H1 (cell line): ENCODE data around the gene AQP10. TPM values are rescaled to one million over a fixed set of nuclear protein-coding genes. Genes with fewer than 3 reads are reported as not detected.

Experiments
- CTCF ChIA-PET: fragments of 300-600 bp; sonication (Branson Sonifier 250); formaldehyde crosslinking; loops from one replicate; lab custom pipeline; 2021; ENCODE audit not compliant: partially characterized antibody; lab: Charles Lee
- POLR2A ChIA-PET: fragments of 300-600 bp; sonication (Branson Sonifier 250); formaldehyde crosslinking; loops from one replicate; lab custom pipeline; 2021; ENCODE audit warnings: inconsistent platforms; ENCODE audit not compliant: partially characterized antibody; lab: Charles Lee
- DNase-seq, 2 experiments: peaks; one replicate each; pipeline versions ENCODE4 v3.0.0 to v3.0.0-alpha.2; 2010 to 2022; ENCODE audit warnings: low spot score in 2 of 2, low read depth in 1 of 2, mixed read lengths in 1 of 2
- FAIRE-seq: peaks from 2 replicates; lab custom pipeline; 2011; peaks lifted over from hg19 to GRCh38; lab: Jason Lieb, UNC
- H2AFZ ChIP-seq: 2 replicates; pipeline ENCODE4 v1.8.1; 2012; ENCODE audit warnings: low read length, inconsistent platforms
- H2AK5ac ChIP-seq: 2 replicates; pipeline ENCODE4 v1.6.1; 2013; ENCODE audit warnings: low read depth, low read length
- H2BK120ac ChIP-seq: replicated peaks from 2 replicates; pipeline ENCODE3; 2013; ENCODE audit warnings: low read depth, low read length, inconsistent platforms
- H2BK12ac ChIP-seq: 2 replicates; pipeline ENCODE4 v1.6.1; 2013; ENCODE audit warnings: low read depth, low read length
- H2BK15ac ChIP-seq: 2 replicates; pipeline ENCODE4 v1.6.1; 2013; ENCODE audit warnings: low read length
- H2BK20ac ChIP-seq: 2 replicates; pipeline ENCODE4 v1.6.1; 2013; ENCODE audit warnings: low read length
- H2BK5ac ChIP-seq: 2 replicates; pipeline ENCODE4 v1.6.1; 2013; ENCODE audit warnings: low read depth, low read length
- H3K14ac ChIP-seq: 2 replicates; pipeline ENCODE4 v1.6.1; 2013; ENCODE audit warnings: inconsistent platforms; ENCODE audit not compliant: insufficient read length
- H3K18ac ChIP-seq: 2 replicates; pipeline ENCODE4 v1.6.1; 2013; ENCODE audit warnings: low read length; ENCODE audit errors: extremely low read depth
- H3K23ac ChIP-seq: 2 replicates; pipeline ENCODE4 v1.6.1; 2013; ENCODE audit warnings: inconsistent platforms; ENCODE audit not compliant: insufficient read length
- H3K23me2 ChIP-seq: 2 replicates; pipeline ENCODE4 v1.6.1; 2013; ENCODE audit warnings: low read depth, low read length
- H3K27ac ChIP-seq: 2 replicates; pipeline ENCODE4 v1.6.1; 2011; ENCODE audit warnings: low read depth, low read length, inconsistent platforms
- H3K27me3 ChIP-seq, 4 experiments: replicated peaks in 1 of 4; 1 replicate in 1 of 4; 2 replicates in 3 of 4; pipeline versions ENCODE4 v1.6.1 to v1.8.1; 2011 to 2013; ENCODE audit warnings: low read length in 3 of 4, mild to moderate bottlenecking in 3 of 4, inconsistent platforms in 2 of 4, mixed read lengths in 2 of 4, moderate library complexity in 1 of 4; ENCODE audit not compliant: control insufficient read depth in 3 of 4, insufficient read depth in 3 of 4; ENCODE audit errors: extremely low read depth in 1 of 4
- H3K36me3 ChIP-seq, 4 experiments: 2 replicates each; pipeline versions ENCODE4 v1.6.1 to v1.8.1; 2011 to 2013; ENCODE audit warnings: mild to moderate bottlenecking in 4 of 4, low read length in 3 of 4, moderate library complexity in 2 of 4, control low read depth in 1 of 4, inconsistent platforms in 1 of 4; ENCODE audit not compliant: insufficient read depth in 4 of 4, control insufficient read depth in 2 of 4
- H3K4ac ChIP-seq: replicated peaks from 2 replicates; pipeline ENCODE3; 2013; ENCODE audit warnings: low read length, low read depth, mixed read lengths, inconsistent platforms; ENCODE audit not compliant: insufficient read length
- H3K4me1 ChIP-seq, 4 experiments: replicated peaks in 1 of 4; 1 replicate in 1 of 4; 2 replicates in 3 of 4; pipeline versions ENCODE4 v1.6.1 to v1.8.1; 2011 to 2013; ENCODE audit warnings: low read length in 3 of 4, inconsistent platforms in 2 of 4, mixed read lengths in 1 of 4; ENCODE audit not compliant: insufficient read depth in 4 of 4, control insufficient read depth in 3 of 4
- H3K4me2 ChIP-seq, 2 experiments: 2 replicates each; pipeline versions ENCODE4 v1.6.1 to v1.8.1; 2011 to 2013; ENCODE audit warnings: low read depth in 2 of 2, low read length in 2 of 2, control low read depth in 1 of 2, inconsistent platforms in 1 of 2, mild to moderate bottlenecking in 1 of 2; ENCODE audit not compliant: insufficient read depth in 1 of 2
- H3K4me3 ChIP-seq, 4 experiments: fragments of 200-600, 300-600 bp in 1 of 4; sonication (generic), shearing (Covaris generic), sonication (Bioruptor Twin) in 1 of 4; 2 replicates each; pipeline versions ENCODE4 v1.5.1 to v1.8.1; 2011 to 2016; ENCODE audit warnings: low read length in 4 of 4, low read depth in 3 of 4, control low read depth in 2 of 4, inconsistent platforms in 2 of 4, mild to moderate bottlenecking in 2 of 4, mixed read lengths in 1 of 4, moderate library complexity in 1 of 4; ENCODE audit not compliant: insufficient read depth in 2 of 4; ENCODE audit errors: extremely low read depth in 1 of 4
- H3K56ac ChIP-seq: replicated peaks from 2 replicates; pipeline ENCODE3; 2013; ENCODE audit warnings: low read depth, mild to moderate bottlenecking, mixed read lengths, low read length, inconsistent platforms; ENCODE audit not compliant: insufficient read length
- H3K79me1 ChIP-seq: 2 replicates; pipeline ENCODE4 v1.6.1; 2013; ENCODE audit warnings: low read depth, low read length, control low read depth
- H3K79me2 ChIP-seq, 2 experiments: 2 replicates each; pipeline versions ENCODE4 v1.6.1 to v1.8.1; 2012 to 2013; ENCODE audit warnings: low read length in 2 of 2, mild to moderate bottlenecking in 2 of 2, inconsistent platforms in 1 of 2; ENCODE audit not compliant: insufficient read depth in 2 of 2, control insufficient read depth in 1 of 2
- H3K9ac ChIP-seq, 4 experiments: replicated peaks in 1 of 4; 1 replicate in 1 of 4; 2 replicates in 3 of 4; pipeline versions ENCODE4 v1.6.1 to v1.8.1; 2011 to 2013; ENCODE audit warnings: low read depth in 3 of 4, low read length in 3 of 4, control low read depth in 2 of 4, mild to moderate bottlenecking in 2 of 4, moderate library complexity in 2 of 4, inconsistent platforms in 1 of 4; ENCODE audit errors: extremely low read depth in 1 of 4
- H3K9me3 ChIP-seq, 2 experiments: 2 replicates each; pipeline versions ENCODE4 v1.6.1 to v1.8.1; 2012 to 2013; ENCODE audit warnings: mild to moderate bottlenecking in 2 of 2, moderate library complexity in 2 of 2, control low read depth in 1 of 2, inconsistent platforms in 1 of 2, low read depth in 1 of 2, low read length in 1 of 2, mixed read lengths in 1 of 2; ENCODE audit not compliant: insufficient read depth in 2 of 2
- H4K20me1 ChIP-seq, 2 experiments: replicated peaks in 1 of 2; 2 replicates each; pipeline versions ENCODE3 to v1.8.1; 2011 to 2013; ENCODE audit warnings: inconsistent platforms in 2 of 2, low read length in 2 of 2, mild to moderate bottlenecking in 1 of 2; ENCODE audit not compliant: insufficient read depth in 2 of 2, control insufficient read depth in 1 of 2
- H4K5ac ChIP-seq: 2 replicates; pipeline ENCODE4 v1.6.1; 2013; ENCODE audit warnings: low read length, low read depth, mixed read lengths, inconsistent platforms; ENCODE audit not compliant: insufficient read length
- H4K8ac ChIP-seq: 2 replicates; pipeline ENCODE4 v1.8.0; 2013; ENCODE audit warnings: mild to moderate bottlenecking, moderate library complexity, low read length, inconsistent platforms; ENCODE audit not compliant: insufficient read depth; ENCODE audit errors: extremely low read depth
- H4K91ac ChIP-seq: replicated peaks from 2 replicates; pipeline ENCODE3; 2013; ENCODE audit warnings: low read length, mixed read lengths, inconsistent platforms; ENCODE audit not compliant: insufficient read length
- SP2 ChIP-seq: IDR thresholded peaks from 2 replicates; pipeline ENCODE4 v1.6.1; 2012; ENCODE audit warnings: mild to moderate bottlenecking, low read length, inconsistent platforms
- TAF7 ChIP-seq: optimal IDR thresholded peaks from 2 replicates; pipeline ENCODE3; 2011; ENCODE audit warnings: low read depth, mild to moderate bottlenecking, inconsistent platforms, low read length, moderate library complexity, borderline replicate concordance
- YY1 ChIP-seq: IDR thresholded peaks from 2 replicates; pipeline ENCODE4 v1.6.1; 2011; ENCODE audit warnings: low read depth, mild to moderate bottlenecking, low read length
- WGBS, 2 experiments: shearing (Covaris generic) in 1 of 2; methylation state at CpG; one replicate each; pipeline versions ENCODE4 v1.1.6 to v1.1.7; 2013 to 2015; ENCODE audit warnings: low lambda C conversion rate in 2 of 2, mixed read lengths in 2 of 2, inconsistent platforms in 1 of 2, low coverage in 1 of 2, missing lambda C conversion rate in 1 of 2; ENCODE audit not compliant: insufficient replicate concordance in 2 of 2, insufficient coverage in 1 of 2, insufficient read length in 1 of 2; ENCODE audit errors: extremely low coverage in 1 of 2, missing lambda C conversion rate in 1 of 2; 5-methylcytosine and 5-hydroxymethylcytosine counted together
- polyA plus RNA-seq, 7 experiments: library from polyadenylated mRNA; depleted of rRNA in 3 of 7; stranded (reverse) in 5 of 7; unstranded in 2 of 7; fragments of >200 nt in 5 of 7; fragments of 200-250 nt in 2 of 7; gene quantifications; 1 replicate in 5 of 7; 2 replicates in 1 of 7; 4 replicates in 1 of 7; pipeline versions ENCODE4 v1.2.1 to v1.2.3, GENCODE V29; 2011 to 2013; ENCODE audit warnings: missing spikeins in 2 of 7, mixed read lengths in 2 of 7
- total RNA-seq: library from RNA; stranded (reverse); fragmentation: NEBNext Ultra II Directional; extraction: Animal tissue kit (Norgen Biotek cat#: 25700); gene quantifications from 2 replicates; pipeline ENCODE4 v1.2.1, GENCODE V29; 2021

The AQP10 gene
- total and polyA plus RNA-seq, 2 of the 8 experiments (the other 6 are each of a cell fraction or from before 2014, with no cell fraction given), result not detected

DNA sequence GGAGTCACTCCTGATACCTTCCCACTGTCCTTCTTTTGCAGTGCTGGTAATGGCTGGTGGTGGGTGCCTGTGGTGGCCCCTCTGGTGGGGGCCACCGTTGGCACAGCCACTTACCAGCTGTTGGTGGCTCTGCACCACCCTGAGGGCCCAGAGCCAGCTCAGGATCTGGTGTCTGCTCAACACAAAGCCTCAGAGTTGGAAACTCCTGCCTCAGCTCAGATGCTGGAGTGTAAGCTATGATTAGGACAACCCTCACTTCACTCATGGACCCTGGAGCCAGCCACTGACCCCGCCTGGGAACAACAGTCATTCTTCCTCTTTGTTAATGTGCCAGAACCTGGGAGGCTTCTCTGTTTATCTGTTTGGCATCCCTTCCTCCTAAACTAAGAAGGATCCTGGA is 3.3 kb downstream of the AQP10 start:
- H4K8ac ChIP-seq, result no peak overlapping the region
- no peaks in the 10 kb centered on the region for H3K36me3 ChIP-seq
- H2AK5ac ChIP-seq, result peak overlapping the region; percentile 11; the same call in 1 of the 2 replicates
- FAIRE-seq, result no peak
- H3K56ac ChIP-seq, result no peak overlapping the region
- no peak overlapping the region for H3K27ac ChIP-seq
- no peaks in the 10 kb centered on the region for H3K9me3 ChIP-seq
- no peak overlapping the region for H2BK20ac ChIP-seq
- H3K27me3 ChIP-seq, result no peaks in the 10 kb centered on the region
- no peak for TF ChIP-seq SP2
- TF ChIP-seq YY1, result no peak
- no peak for TF ChIP-seq TAF7
- 86% methylated on average over 2 of the region's 2 CpGs; no CpG with 5 or more reads in 1 of the 2 experiments for WGBS, 2 experiments
- no peak overlapping the region for H3K14ac ChIP-seq
- no peak overlapping the region for H3K4ac ChIP-seq
- DNase-seq, result no peak
- ChIA-PET POLR2A (interaction anchor here (0.6 to 2.9 kb wide), 7 partner anchors 10 to 334 kb away, joined by 3 to 11 read pairs (median 5); partner anchors contain the start of genes HAX1, RPS27 and UBAP2L), CTCF (interaction anchor here (0.6 to 21.7 kb wide), 16 partner anchors 11 to 251 kb away, joined by 3 to 507 read pairs (median 3); partner anchors contain the start of genes HAX1 and TPM3)
- no peak overlapping the region for H2BK120ac ChIP-seq
- H3K23me2 ChIP-seq, result peaks cover 22% of the 10 kb centered on the region
- peak overlapping the region; percentile 86 to 87; a peak in 3 of 4 replicates for H3K4me2 ChIP-seq
- H3K79me1 ChIP-seq, result peaks cover 7% of the 10 kb centered on the region; the same call in 1 of the 2 replicates
- H4K91ac ChIP-seq, result no peak overlapping the region
- peak overlapping the region; percentile 88 for H2BK15ac ChIP-seq
- H2BK5ac ChIP-seq, result no peak overlapping the region
- H2AFZ ChIP-seq, result no peak overlapping the region
- no peak overlapping the region for H2BK12ac ChIP-seq
- no peak overlapping the region for H3K23ac ChIP-seq
- H4K20me1 ChIP-seq, result peaks cover 0 to 2% of the 10 kb centered on the region in 2 experiments
- H3K9ac ChIP-seq, result no peak overlapping the region
- H3K18ac ChIP-seq, result no peak overlapping the region
- peaks cover 0 to 11% of the 10 kb centered on the region in 2 experiments; a peak in 2 of 4 replicates for H3K79me2 ChIP-seq
- peak overlapping the region in 3 of 4 experiments; percentile 82 to 89 (median 89); a peak in 4 of 8 replicates for H3K4me3 ChIP-seq
- H4K5ac ChIP-seq, result no peak overlapping the region
- peaks cover 16 to 20% (median 18%) of the 10 kb centered on the region in 4 experiments for H3K4me1 ChIP-seq
